HG03196 (cell line): ENCODE data around the gene FGFR3.

Experiments
- ATAC-seq: cut with Tn5 transposase; IDR thresholded peaks from one replicate; pipeline ENCODE4 v1.9.1; 2021; ENCODE audit not compliant: unreplicated experiment

FGFR3 gene

DNA sequence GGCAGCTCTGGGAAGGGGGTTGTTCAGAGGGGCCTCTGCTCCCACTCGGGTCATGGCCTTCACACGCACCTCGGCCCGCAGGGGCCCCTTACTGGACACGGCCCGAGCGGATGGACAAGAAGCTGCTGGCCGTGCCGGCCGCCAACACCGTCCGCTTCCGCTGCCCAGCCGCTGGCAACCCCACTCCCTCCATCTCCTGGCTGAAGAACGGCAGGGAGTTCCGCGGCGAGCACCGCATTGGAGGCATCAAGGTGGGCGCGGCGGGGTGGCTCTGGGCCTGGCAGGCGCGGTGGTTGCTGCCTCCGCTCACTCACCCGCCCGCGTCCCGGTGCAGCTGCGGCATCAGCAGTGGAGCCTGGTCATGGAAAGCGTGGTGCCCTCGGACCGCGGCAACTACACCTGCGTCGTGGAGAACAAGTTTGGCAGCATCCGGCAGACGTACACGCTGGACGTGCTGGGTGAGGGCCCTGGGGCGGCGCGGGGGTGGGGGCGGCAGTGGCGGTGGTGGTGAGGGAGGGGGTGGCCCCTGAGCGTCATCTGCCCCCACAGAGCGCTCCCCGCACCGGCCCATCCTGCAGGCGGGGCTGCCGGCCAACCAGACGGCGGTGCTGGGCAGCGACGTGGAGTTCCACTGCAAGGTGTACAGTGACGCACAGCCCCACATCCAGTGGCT is 8.3 kb downstream of the FGFR3 start:
- no peak for ATAC-seq

DNA sequence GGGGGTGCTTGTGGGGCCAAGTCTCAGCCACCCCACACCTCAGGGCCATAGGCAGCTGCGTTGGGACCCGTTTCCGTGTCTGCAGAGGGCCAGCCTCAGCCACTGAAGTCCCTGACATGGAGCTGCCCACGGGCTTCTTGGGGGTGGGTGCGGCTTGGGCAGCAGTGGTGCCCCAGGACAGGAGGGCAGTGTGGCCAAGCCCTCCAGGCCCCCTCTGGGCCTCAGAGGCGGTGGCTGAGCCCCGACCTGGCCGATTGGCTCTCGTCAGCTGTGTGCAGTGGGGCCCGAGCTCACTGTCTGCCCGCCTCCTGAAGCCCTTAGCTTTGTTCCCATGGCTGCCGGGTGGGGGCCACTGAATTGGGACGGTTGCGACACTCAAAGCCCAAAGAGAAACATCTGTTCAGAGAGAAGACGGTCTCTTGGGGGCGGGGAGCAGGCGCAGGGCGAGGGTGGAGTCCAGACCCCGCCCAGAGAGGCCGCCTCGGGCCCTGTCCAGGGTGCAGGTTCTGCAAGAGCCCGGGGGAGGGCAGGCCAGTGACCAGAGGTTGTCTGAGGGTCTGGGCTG is 9.1 kb downstream of the FGFR3 start:
- no peak for ATAC-seq

- ATAC-seq, result no peak
These were observed 9.8 kb downstream of the FGFR3 start for GRCh38 chr4:1802720-1803522.

DNA sequence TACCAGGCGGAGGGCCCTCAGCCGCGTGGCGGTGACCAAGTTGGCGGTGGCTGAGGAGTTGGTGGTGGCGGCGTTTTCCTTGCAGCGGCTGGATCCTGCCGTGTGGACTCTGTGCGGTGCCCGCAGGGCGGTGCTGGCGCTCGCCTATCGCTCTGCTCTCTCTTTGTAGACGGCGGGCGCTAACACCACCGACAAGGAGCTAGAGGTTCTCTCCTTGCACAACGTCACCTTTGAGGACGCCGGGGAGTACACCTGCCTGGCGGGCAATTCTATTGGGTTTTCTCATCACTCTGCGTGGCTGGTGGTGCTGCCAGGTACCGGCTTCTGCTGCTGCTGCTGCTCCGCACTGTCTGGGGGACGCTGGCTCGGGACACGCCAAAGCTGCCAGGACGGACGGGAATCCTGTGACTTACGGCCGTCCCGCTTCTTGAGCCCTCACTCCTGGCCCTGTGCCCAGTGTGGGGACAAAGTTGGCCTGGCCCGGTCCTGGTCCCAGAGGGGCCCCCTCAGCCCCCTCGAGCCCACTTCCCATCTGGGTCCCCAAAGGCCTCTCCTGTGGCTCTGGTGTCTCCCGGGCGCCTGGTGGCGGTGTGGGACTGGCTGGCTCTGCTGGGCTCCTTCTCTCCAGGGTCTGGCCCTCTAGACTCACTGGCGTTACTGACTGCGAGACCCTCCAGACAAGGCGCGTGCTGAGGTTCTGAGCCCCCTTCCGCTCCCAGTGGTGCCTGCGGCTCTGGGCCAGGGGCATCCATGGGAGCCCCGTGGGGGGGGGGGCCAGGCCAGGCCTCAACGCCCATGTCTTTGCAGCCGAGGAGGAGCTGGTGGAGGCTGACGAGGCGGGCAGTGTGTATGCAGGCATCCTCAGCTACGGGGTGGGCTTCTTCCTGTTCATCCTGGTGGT is 10.7 kb downstream of the FGFR3 start:
- ATAC-seq, result no peak

- no peak for ATAC-seq
These were observed 11.8 kb downstream of the FGFR3 start for GRCh38 chr4:1804638-1805492.

GRCh38 chr4:1805493-1806222 is 12.6 kb downstream of the FGFR3 start:
- no peak for ATAC-seq

- ATAC-seq, result no peak
These were observed 13.1 kb downstream of the FGFR3 start for GRCh38 chr4:1806223-1806564.

DNA sequence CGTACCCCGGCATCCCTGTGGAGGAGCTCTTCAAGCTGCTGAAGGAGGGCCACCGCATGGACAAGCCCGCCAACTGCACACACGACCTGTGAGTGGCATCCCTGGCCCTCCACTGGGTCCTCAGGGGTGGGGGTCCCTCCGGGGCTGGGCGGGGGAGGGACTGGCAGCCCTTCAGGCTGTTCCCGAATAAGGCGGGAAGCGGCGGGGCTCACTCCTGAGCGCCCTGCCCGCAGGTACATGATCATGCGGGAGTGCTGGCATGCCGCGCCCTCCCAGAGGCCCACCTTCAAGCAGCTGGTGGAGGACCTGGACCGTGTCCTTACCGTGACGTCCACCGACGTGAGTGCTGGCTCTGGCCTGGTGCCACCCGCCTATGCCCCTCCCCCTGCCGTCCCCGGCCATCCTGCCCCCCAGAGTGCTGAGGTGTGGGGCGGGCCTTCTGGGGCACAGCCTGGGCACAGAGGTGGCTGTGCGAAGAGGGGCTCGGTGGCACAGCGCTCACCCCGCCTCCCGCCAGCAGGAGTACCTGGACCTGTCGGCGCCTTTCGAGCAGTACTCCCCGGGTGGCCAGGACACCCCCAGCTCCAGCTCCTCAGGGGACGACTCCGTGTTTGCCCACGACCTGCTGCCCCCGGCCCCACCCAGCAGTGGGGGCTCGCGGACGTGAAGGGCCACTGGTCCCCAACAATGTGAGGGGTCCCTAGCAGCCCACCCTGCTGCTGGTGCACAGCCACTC is 13.7 kb downstream of the FGFR3 start:
- ATAC-seq, result no peak

- ATAC-seq, result no peak
These were observed 14.3 kb downstream of the FGFR3 start for GRCh38 chr4:1807332-1807777.

DNA sequence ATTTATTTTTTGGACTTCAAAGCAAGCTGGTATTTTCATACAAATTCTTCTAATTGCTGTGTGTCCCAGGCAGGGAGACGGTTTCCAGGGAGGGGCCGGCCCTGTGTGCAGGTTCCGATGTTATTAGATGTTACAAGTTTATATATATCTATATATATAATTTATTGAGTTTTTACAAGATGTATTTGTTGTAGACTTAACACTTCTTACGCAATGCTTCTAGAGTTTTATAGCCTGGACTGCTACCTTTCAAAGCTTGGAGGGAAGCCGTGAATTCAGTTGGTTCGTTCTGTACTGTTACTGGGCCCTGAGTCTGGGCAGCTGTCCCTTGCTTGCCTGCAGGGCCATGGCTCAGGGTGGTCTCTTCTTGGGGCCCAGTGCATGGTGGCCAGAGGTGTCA is 15.3 kb downstream of the FGFR3 start:
- ATAC-seq, result no peak

DNA sequence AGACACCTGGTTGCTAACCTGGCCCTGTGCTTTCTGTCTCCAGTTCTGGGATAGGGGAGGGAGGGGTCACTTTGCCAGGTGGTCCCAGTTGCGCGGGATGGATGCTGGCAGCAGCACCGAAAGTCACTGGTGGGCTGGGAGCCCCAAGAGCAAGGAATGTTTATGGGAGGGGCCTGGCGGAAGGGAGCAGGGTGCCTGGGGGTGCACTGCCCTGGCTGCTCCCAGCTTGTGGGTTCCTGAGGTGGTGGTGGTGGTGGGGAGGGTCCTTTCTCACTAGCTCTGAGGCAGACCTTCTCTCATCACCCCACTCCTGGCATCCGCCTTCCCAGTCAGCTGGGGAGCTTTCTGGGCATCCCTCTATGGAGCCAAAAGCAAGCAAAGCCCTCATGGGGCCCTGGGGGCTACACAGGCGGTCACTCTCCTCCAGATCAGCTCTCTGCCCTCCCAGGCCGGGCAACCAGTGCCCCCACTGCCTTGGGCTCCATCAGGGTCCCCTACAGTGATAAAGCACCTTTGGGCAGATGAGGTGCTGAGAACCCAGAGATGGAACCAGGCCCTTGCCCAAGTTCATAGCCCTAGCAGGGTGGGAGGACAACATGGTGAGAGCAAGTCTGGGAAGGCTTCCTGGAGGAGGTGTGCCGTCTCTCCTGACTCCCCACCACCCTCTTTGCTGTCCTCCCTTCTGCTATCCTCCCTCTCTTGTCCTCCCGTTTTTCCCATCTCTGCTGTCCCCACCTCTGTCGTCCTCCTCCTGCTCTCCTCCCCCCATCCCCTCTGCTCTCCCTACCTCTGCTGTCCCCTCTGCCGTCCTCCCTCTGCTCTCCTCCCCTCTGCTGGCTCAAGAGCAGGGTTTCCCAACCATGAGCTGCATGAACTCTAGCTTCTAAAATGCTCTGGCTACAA is 16.0 kb downstream of the FGFR3 start:
- no peak for ATAC-seq

- peak; percentile 44 for ATAC-seq
These were observed 16.8 kb downstream of the FGFR3 start for GRCh38 chr4:1809754-1810502.

- ATAC-seq, result no peak
These were observed 17.7 kb downstream of the FGFR3 start for GRCh38 chr4:1810765-1811164.

GRCh38 chr4:1812720-1813119 is 19.6 kb downstream of the FGFR3 start:
- no peak for ATAC-seq

DNA sequence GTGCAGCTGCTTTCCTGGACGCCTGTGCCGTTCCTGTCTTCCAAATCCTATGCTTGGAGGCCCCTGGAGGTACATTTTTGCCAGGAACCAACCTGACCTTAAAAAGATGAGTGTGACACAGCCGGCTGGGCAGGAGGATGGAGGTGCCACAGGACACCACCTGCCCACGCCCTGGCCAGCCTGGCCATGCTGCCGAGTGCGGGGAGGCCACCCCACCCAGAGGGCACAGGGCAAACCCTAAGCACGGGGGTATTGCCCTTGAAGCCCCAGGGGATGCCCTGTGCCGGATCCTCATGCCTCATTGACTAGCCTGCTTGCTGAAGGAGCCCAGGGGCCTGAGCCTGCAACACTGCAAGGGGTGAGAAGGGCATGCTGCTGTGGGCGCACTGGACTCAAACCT is 20.1 kb downstream of the FGFR3 start:
- ATAC-seq, result no peak

DNA sequence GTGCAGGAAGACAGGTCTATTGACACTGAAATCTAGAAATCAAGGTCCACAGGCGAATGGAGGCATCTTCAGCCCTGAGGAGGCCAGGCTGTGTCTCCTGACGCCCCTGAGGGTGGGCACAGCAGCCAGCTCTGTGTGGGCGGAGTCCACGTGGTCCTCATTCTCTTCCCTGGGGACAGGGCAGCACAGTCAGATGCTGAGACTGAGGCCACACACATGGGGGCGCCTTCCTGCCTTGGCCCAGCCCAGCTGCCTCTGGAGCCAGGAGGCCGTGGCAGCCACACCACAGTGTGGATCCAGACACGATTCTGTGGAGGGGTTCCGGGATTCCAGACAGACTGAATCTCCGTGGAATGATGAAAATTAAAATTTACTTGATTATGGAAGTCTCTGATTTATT is 20.8 kb downstream of the FGFR3 start:
- no peak for ATAC-seq

GRCh38 chr4:1814453-1814852 is 21.4 kb downstream of the FGFR3 start:
- ATAC-seq, result no peak
